Measurements from ENCODE around the gene C7. TPM values are rescaled to one million over a fixed set of nuclear protein-coding genes. Genes with fewer than 3 reads are reported as not detected.
"Not testable (repeated sequence)": the region's sequence is repeated elsewhere in the genome, so short reads cannot be mapped to it uniquely, and the experiment has no call there.

Gene C7
- total and polyA plus RNA-seq, 2 donors: 609 to 807 TPM

- H3K36me3 ChIP-seq (ENCODE audit: insufficient read depth); H3K4me1 ChIP-seq (ENCODE audit: insufficient read depth); H3K4me3 ChIP-seq (ENCODE audit: low read depth, low read length); DNase-seq (ENCODE audit: extremely low spot score); H3K27ac ChIP-seq (ENCODE audit: low read depth): not testable (repeated sequence)
- WGBS: 73% methylated on average over 10 of the region's 10 CpGs
Measured at GRCh38 chr5:40895440-40896425, 13.6 kb upstream of the C7 start.

- Histone ChIP-seq H3K4me3 (ENCODE audit: low read depth, low read length) (no peak overlapping the region), H3K27ac (ENCODE audit: low read depth) (no peak overlapping the region), H3K36me3 (ENCODE audit: insufficient read depth) (no peaks in the 10 kb centered on the region), H3K4me1 (ENCODE audit: insufficient read depth) (no peaks in the 10 kb centered on the region)
- DNase-seq (ENCODE audit: extremely low spot score): peak; percentile 52
- 31% methylated on average over 7 of the region's 7 CpGs for WGBS
Measured at GRCh38 chr5:40904205-40904993, 4.9 kb upstream of the C7 start.

GRCh38 chr5:40904994-40905306 is 4.3 kb upstream of the C7 start:
- Histone ChIP-seq H3K4me1 (ENCODE audit: insufficient read depth) (no peaks in the 10 kb centered on the region), H3K4me3 (ENCODE audit: low read depth, low read length) (no peak overlapping the region), H3K36me3 (ENCODE audit: insufficient read depth) (no peaks in the 10 kb centered on the region), H3K27ac (ENCODE audit: low read depth) (no peak overlapping the region)
- no peak for DNase-seq (ENCODE audit: extremely low spot score)
- WGBS: 38% methylated on average over 2 of the region's 2 CpGs

- 81% methylated on average over 1 of the region's 1 CpG for WGBS
- H3K27ac ChIP-seq (ENCODE audit: low read depth): no peak overlapping the region
- no peaks in the 10 kb centered on the region for H3K4me1 ChIP-seq (ENCODE audit: insufficient read depth)
- no peak for DNase-seq (ENCODE audit: extremely low spot score)
- H3K4me3 ChIP-seq (ENCODE audit: low read depth, low read length): no peak overlapping the region
- no peaks in the 10 kb centered on the region for H3K36me3 ChIP-seq (ENCODE audit: insufficient read depth)
Measured at GRCh38 chr5:40906351-40906751, 2.9 kb upstream of the C7 start.

GRCh38 chr5:40909723-40910122 is 426 bp downstream of the C7 start:
- DNase-seq (ENCODE audit: extremely low spot score): no peak
- Histone ChIP-seq H3K4me1 (ENCODE audit: insufficient read depth) (no peaks in the 10 kb centered on the region), H3K4me3 (ENCODE audit: low read depth, low read length) (no peak overlapping the region), H3K36me3 (ENCODE audit: insufficient read depth) (no peaks in the 10 kb centered on the region), H3K27ac (ENCODE audit: low read depth) (no peak overlapping the region)
- 31% methylated on average over 2 of the region's 2 CpGs for WGBS

GRCh38 chr5:40911266-40911665 is 2.0 kb downstream of the C7 start:
- no peaks in the 10 kb centered on the region for H3K4me1 ChIP-seq (ENCODE audit: insufficient read depth)
- H3K4me3 ChIP-seq (ENCODE audit: low read depth, low read length): no peak overlapping the region
- DNase-seq (ENCODE audit: extremely low spot score): no peak
- no peaks in the 10 kb centered on the region for H3K36me3 ChIP-seq (ENCODE audit: insufficient read depth)
- 56% methylated on average over 4 of the region's 4 CpGs for WGBS
- no peak overlapping the region for H3K27ac ChIP-seq (ENCODE audit: low read depth)

- Histone ChIP-seq H3K4me1 (ENCODE audit: insufficient read depth) (no peaks in the 10 kb centered on the region), H3K36me3 (ENCODE audit: insufficient read depth) (no peaks in the 10 kb centered on the region), H3K27ac (ENCODE audit: low read depth) (no peak overlapping the region), H3K4me3 (ENCODE audit: low read depth, low read length) (no peak overlapping the region)
- DNase-seq (ENCODE audit: extremely low spot score): no peak
- 58% methylated on average over 7 of the region's 7 CpGs for WGBS
Measured at GRCh38 chr5:40914835-40915234, 5.5 kb downstream of the C7 start.

- 28% methylated on average over 3 of the region's 3 CpGs for WGBS
Measured at GRCh38 chr5:40915341-40915926, 6.1 kb downstream of the C7 start.

GRCh38 chr5:40916226-40916625 is 6.9 kb downstream of the C7 start:
- H3K4me1 ChIP-seq (ENCODE audit: insufficient read depth): no peaks in the 10 kb centered on the region
- WGBS: 50% methylated on average over 4 of the region's 4 CpGs
- H3K27ac ChIP-seq (ENCODE audit: low read depth): no peak overlapping the region
- no peak overlapping the region for H3K4me3 ChIP-seq (ENCODE audit: low read depth, low read length)
- H3K36me3 ChIP-seq (ENCODE audit: insufficient read depth): no peaks in the 10 kb centered on the region
- no peak for DNase-seq (ENCODE audit: extremely low spot score)

More at GRCh38 chr5:40915341-40915926, 6.1 kb downstream of the C7 start:
- Histone ChIP-seq H3K4me3 (ENCODE audit: low read depth, low read length) (no peak overlapping the region), H3K36me3 (ENCODE audit: insufficient read depth) (no peaks in the 10 kb centered on the region), H3K27ac (ENCODE audit: low read depth) (no peak overlapping the region), H3K4me1 (ENCODE audit: insufficient read depth) (no peaks in the 10 kb centered on the region)
- no peak for DNase-seq (ENCODE audit: extremely low spot score)

GRCh38 chr5:40928886-40929448 is 19.7 kb downstream of the C7 start:
- H3K27ac ChIP-seq (ENCODE audit: low read depth): no peak overlapping the region
- no peak overlapping the region for H3K4me3 ChIP-seq (ENCODE audit: low read depth, low read length)
- H3K4me1 ChIP-seq (ENCODE audit: insufficient read depth): no peaks in the 10 kb centered on the region
- no peak for DNase-seq (ENCODE audit: extremely low spot score)
- 56% methylated on average over 2 of the region's 2 CpGs for WGBS
- H3K36me3 ChIP-seq (ENCODE audit: insufficient read depth): no peaks in the 10 kb centered on the region

- 83% methylated on average over 2 of the region's 2 CpGs for WGBS
- Histone ChIP-seq H3K4me1 (ENCODE audit: insufficient read depth) (no peaks in the 10 kb centered on the region), H3K27ac (ENCODE audit: low read depth) (no peak overlapping the region), H3K36me3 (ENCODE audit: insufficient read depth) (no peaks in the 10 kb centered on the region), H3K4me3 (ENCODE audit: low read depth, low read length) (no peak overlapping the region)
- no peak for DNase-seq (ENCODE audit: extremely low spot score)
Measured at GRCh38 chr5:40932766-40933165, 23.5 kb downstream of the C7 start.

GRCh38 chr5:40937075-40937474 is 27.8 kb downstream of the C7 start:
- no peak for DNase-seq (ENCODE audit: extremely low spot score)
- Histone ChIP-seq H3K36me3 (ENCODE audit: insufficient read depth) (no peaks in the 10 kb centered on the region), H3K4me3 (ENCODE audit: low read depth, low read length) (no peak overlapping the region), H3K4me1 (ENCODE audit: insufficient read depth) (no peaks in the 10 kb centered on the region), H3K27ac (ENCODE audit: low read depth) (no peak overlapping the region)
- WGBS: 67% methylated on average over 1 of the region's 1 CpG

GRCh38 chr5:40939753-40940152 is 30.5 kb downstream of the C7 start:
- 85% methylated on average over 6 of the region's 6 CpGs for WGBS
- H3K4me1 ChIP-seq (ENCODE audit: insufficient read depth): no peaks in the 10 kb centered on the region
- no peak overlapping the region for H3K27ac ChIP-seq (ENCODE audit: low read depth)
- no peak for DNase-seq (ENCODE audit: extremely low spot score)
- no peak overlapping the region for H3K4me3 ChIP-seq (ENCODE audit: low read depth, low read length)
- no peaks in the 10 kb centered on the region for H3K36me3 ChIP-seq (ENCODE audit: insufficient read depth)
